Posterior vena cava (tissue), 2 donors: ENCODE results near the gene FKBP14. TPM values are rescaled to one million over a fixed set of nuclear protein-coding genes. Genes with fewer than 3 reads are reported as not detected.
A peak's percentile ranks its signal among the peaks of the same experiment; 100 is the strongest.

Source experiments
- DNase-seq: peaks from one replicate; pipeline ENCODE4 v3.0.0-alpha.2; 2020; ENCODE audit warnings: low spot score
- intact Hi-C, 2 donors: fragments of 100-400 bp; cut with DNase I; formaldehyde crosslinking; loops; one replicate each; pipeline versions ENCODE4 v1.14.1 to v1.14.2; 2022 to 2023
- total RNA-seq, 2 donors: library from RNA; stranded (reverse); fragmentation: NEBNext Ultra II Directional; extraction: Animal tissue kit (Norgen Biotek cat#: 25700); gene quantifications; one replicate each; pipeline ENCODE4 v1.2.1, GENCODE V29; 2021
- donor health status: DM: yes; HTN: yes; CAD: no.
- donor health status: DM: yes; HTN: yes; CAD: no.

Gene FKBP14
- total RNA-seq, 2 donors from 2014 or later, result 25.4 to 27.9 TPM

DNA sequence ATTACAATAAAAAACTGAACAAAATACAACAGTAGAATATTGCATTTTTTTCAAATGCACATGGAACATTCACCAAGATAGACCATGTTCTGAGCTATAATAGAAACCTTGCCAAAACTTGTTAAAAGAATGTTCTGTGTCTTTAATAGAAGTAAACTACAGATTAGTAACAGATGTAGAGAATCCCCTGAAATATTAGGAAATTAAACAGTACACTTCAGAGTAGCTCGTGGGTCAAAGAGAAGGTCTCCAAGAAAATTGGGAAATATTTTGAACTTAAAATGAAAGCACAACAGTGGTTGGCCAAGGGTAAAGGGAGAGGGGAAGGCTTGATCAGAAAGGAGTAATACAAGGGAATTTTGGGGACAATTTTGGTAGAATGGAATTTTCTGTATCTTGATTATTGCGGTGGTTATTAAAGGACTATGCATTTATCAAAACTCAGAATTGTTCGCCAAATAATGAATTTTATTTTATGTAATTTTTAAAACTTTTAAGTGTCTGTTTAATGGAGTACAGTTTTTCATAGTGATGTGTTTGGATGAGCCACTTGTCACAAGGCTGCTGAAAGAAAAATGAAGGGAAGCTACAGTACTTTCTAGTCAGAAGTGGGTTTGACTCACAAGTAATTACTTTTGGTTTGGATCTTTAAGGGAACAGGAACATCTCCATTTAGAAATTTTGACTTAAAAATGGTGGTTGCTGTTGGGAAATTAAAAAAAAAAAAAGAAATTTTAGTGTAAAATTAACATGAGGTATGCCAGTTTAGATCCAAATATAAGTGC is 11.9 kb upstream of the FKBP14 start:
- DNase-seq, result no peak
- intact Hi-C loops, result no loop called here

GRCh38 chr7:30036220-30036619 is 9.7 kb upstream of the FKBP14 start:
- intact Hi-C loops, result no loop called here
- DNase-seq, result no peak

DNA sequence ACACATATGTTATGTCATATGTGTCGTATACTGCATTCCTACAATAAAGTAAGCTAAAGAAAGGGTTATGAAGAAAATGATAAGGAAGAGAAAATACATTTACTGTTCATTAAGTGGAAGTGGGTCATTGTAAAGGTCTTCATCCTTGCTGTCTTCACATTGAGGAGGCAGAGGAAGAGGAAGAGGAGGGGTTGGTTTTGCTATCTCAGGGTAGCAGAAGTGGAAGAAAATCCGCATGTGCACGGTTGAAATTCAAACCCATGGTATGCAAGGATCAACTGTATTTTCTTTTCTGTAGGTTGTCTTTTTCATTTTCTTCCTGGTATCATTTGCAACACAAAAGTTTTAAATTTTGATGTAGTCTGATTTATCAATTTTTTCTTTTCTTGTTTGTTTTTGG is 8.0 kb upstream of the FKBP14 start:
- no peak for DNase-seq
- intact Hi-C loops, result no loop called here

DNA sequence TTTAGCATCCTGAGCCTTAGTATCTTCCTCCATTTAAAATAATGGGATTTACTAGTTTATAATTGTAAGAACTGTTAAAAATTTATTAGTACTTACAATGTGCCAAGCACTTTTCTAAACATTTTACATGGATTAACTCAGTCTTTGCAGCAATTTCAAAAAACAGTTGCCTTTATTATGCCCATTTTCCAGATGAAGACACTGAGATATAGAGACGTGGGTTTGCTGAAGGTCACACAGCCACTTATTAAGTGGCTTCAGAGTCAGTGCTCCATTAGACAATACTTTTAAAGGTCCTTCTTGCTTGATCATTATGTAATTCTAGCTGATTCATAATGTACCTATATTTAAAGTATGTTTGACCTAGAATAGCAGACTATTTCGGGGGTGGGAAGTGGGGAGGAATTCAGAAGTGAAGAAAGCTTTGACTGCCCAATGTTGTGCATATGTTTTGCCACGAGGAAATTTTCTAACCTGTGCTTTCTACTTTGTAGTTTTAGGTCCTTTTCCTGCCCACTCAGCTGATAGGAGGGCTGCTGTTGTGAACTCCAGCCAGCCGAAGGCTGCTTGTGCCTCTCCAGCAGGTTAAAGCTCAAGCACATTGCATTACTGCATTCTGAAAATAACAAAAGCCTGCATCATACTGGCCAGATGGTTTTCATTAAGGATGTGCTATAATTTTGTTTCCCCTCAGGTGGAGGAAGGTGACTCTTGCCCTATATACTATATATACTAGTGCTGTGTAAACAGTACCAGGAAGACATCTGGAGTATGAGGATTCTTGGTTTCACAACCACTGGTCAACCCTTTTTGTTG is 6.0 kb upstream of the FKBP14 start:
- DNase-seq, result no peak

DNA sequence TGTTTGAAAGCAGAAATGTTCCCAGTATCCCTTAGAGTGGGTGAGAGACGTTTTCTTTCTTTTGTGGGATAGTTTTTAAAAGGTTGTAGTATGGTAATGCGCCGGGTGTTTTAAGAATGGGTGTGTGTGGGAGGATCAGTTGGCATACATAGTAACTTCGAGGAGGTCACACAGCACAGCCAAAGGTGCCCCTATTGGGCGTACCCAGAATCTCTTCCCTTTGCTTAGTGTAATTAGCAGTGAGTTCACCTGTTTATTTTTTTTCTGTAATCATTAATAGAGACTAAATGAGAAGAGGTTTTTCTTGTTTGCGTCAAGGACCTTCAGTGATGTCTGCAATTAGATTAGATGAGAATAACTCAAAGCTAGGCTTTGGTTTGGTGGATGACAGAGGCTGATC is 3.2 kb upstream of the FKBP14 start:
- no peak for DNase-seq
- intact Hi-C loops, result no loop called here

More for the DNA sequence above, 6.0 kb upstream of the FKBP14 start:
- intact Hi-C loops, result no loop called here

- DNase-seq, result peak; percentile 88
These were observed 2.5 kb upstream of the FKBP14 start for GRCh38 chr7:30028749-30029635.

DNA sequence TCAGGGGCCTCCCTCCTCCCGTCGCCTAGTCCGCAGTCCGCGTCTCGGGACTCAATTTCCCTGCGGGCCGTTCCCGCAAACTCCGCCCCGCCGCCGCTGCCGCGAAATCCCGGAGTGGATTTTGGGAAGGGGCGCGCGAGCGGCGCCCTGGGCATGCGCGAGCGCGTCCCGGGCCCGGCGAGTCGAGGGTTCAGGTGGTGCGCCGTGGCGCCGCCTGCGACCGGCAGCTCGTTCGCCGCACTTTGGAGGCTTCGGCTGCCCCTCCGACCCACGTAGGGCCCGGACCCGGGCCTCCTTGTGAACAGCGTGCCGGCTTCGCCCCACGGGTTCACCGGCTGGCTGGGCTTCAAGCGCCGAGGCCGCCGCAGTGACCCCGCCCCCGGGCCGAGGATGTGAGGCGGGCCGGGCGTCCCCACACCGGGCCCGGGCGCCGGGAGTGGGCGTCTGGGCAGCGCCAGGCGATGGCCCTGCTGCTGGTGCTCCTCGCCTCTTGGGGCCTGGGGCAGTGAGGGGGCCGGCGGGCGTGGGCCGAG is 1.8 kb upstream of the FKBP14 start, which contains the start of gene PLEKHA8:
PLEKHA8 (plus strand) TSS at position 197 of the 533 bp plus-strand sequence. CDS start 351 bp downstream, outside the sequence.
- intact Hi-C loops, result no loop called here
- DNase-seq, result peak; percentile 96

More at GRCh38 chr7:30028749-30029635, 2.5 kb upstream of the FKBP14 start:
- intact Hi-C loops, result no loop called here

GRCh38 chr7:30027740-30028215 is 1.3 kb upstream of the FKBP14 start:
- no peak for DNase-seq
- intact Hi-C loops, result no loop called here

- intact Hi-C loops, result no loop called here
- no peak for DNase-seq
These were observed 559 bp upstream of the FKBP14 start for GRCh38 chr7:30027065-30027456.

DNA sequence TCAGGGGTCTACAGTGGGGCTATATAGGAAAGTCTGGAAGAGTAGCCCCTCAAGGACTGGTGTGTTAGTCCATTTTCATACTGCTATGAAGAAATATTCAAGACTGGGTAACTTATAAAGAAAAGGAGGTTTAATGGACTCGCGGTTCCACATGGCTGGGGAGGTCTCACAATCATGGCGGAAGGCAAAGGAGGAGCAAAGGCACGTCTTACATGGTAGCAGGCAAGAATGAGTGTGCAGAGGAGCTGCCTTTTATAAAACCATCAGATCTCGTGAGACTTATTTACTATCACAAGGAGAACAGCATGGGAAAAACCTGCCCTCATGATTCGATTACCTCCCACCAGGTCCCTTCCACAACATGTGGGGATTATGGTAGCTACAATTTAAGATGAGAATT is 3.0 kb downstream of the FKBP14 start:
- intact Hi-C loops, result no loop called here
- DNase-seq, result no peak

DNA sequence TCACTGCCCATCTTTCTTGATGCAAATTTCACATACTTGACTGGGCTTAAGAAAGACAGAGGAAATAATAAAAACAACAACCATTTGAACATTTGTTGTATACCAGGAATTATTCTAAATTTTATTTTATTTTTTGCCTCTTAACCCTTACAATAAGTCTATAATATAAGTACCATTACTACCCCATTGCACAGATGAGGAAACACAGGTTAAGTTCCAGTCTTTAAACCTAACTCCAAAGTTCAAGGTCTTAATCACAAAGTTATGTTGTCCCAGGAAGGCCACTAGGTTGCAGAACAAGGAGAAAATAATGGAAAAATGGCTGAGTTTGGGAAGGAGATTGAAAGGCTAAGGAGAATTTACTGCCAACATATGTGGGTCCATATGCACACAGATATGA is 3.5 kb downstream of the FKBP14 start:
- intact Hi-C loops, result no loop called here
- DNase-seq, result no peak

- no peak for DNase-seq
- intact Hi-C loops, result no loop called here
These were observed 6.0 kb downstream of the FKBP14 start for GRCh38 chr7:30020535-30020934.

- intact Hi-C loops, result no loop called here
- no peak for DNase-seq
These were observed 6.5 kb downstream of the FKBP14 start for GRCh38 chr7:30019960-30020359.

DNA sequence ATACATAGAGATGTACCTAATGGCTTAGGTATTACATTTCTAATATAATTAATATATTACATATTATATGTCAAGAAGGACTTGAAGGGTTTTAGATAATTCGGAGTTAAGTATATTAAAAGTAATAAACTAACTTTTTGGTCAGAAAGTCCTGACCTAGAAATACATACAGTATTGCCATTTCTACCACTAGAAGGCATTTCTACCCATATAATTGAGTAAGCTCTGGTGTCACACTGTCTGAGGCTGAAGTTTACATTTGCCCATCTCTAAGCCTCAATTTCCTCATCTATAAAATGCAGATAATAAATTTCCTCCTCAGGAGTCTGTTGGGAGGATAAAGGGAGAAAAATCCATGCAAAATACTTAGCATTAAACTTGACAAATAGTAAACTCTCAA is 7.1 kb downstream of the FKBP14 start:
- intact Hi-C loops, result no loop called here
- no peak for DNase-seq

GRCh38 chr7:30018451-30018850 is 8.1 kb downstream of the FKBP14 start:
- intact Hi-C loops, result no loop called here
- no peak for DNase-seq

DNA sequence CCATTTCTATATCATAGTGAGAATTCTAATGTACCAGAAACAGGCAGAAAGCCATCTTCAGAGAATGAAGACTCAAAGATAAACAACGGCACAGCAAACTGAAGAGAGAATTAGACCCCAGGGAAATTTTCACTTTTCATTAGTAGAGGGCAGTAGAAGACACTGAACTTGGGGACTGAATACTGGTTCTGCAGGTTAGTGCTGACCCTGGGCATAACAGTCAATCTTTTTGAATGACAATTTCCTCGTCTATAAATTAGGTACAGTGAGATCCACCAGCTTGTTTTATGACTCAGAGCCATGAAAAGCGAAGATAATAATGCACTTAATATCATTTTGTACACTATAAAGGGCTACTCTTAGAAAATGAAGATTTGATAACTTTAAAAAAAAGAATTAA is 13.7 kb downstream of the FKBP14 start:
- DNase-seq, result no peak

DNA sequence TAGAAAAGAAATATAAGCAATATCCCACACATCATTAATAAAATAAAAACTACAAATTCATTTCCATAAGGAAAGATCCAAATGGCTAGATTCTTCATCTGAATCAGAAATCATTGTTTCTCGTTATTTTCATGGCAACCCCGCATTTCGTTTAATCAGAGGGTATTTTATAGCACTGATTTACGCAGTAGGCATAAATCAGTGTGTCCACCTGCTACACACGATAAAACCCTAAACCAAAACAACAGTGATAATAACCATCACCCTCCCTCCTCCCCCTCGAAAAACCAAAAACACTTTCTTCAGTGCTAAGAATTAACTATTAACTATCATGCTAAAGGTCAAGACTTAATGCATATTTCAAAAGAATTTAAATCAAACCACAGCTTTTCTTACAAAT is 16.5 kb downstream of the FKBP14 start:
- intact Hi-C loops, result no loop called here
- DNase-seq, result no peak

More for the DNA sequence above, 13.7 kb downstream of the FKBP14 start:
- intact Hi-C loops, result no loop called here

DNA sequence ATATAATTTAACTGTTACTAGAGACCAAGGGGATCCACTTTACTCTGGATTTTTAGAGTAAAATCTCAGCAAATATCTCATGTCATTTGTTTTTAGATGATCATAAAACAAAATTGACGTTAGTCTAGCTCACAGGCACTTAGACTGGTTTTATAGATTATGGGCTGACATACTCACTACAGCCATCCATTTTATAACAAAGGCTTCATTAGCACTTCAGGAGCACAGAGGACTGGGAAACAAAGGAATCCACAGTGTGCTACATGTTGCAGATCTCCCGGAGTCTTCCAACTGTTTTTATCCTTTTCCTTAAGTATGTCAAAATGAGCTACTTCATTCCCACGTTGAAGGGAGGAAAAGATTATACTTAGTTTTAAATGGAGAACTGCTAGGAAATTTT is 21.0 kb downstream of the FKBP14 start:
- intact Hi-C loops, result no loop called here
- DNase-seq, result no peak

DNA sequence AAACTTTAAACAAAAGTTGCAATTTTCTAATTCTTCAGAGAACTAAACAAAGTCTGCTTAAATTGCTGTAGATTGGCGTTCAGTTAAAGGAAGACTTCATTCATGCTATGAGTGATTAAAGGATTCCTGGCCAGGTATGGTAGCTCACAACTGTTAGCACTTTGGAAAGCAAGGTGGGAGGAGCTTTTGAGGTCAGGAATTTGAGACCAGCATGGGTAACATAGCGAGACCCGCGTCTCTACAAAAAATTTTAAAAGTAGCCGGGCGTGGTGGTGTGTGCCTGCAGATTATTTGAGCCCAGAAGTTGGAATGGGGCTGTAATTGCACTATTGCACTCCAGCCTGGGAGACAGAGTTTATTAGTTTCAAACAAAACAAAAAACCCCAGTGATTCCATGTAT is 23.4 kb downstream of the FKBP14 start:
- no peak for DNase-seq
- intact Hi-C loops, result no loop called here
